Smooth muscle cell (in vitro differentiated cells): Measurements from ENCODE around the gene PALM2AKAP2. TPM values are rescaled to one million over a fixed set of nuclear protein-coding genes. Genes with fewer than 3 reads are reported as not detected.
A peak's percentile ranks its signal among the peaks of the same experiment; 100 is the strongest.

Experiments used
- DNase-seq: peaks from one replicate; lab custom pipeline; 2025; ENCODE audit not compliant: unreplicated experiment; lab: John Stamatoyannopoulos, UW
- H2AFZ ChIP-seq: fragments of 200-600 bp; sonication (generic); 2 replicates; pipeline ENCODE4 v1.6.0; 2016; ENCODE audit warnings: antibody characterized with exemption, low read depth, mild to moderate bottlenecking
- H3F3A ChIP-seq: fragments of 200-600 bp; sonication (generic); 2 replicates; pipeline ENCODE4 v1.6.0; 2017; ENCODE audit warnings: antibody characterized with exemption, low read depth
- H3K27ac ChIP-seq: fragments of 200-600 bp; sonication (generic); 2 replicates; pipeline ENCODE4 v1.5.1; 2016; ENCODE audit warnings: low read depth, mild to moderate bottlenecking
- H3K27me3 ChIP-seq: fragments of 200-600 bp; sonication (generic); 2 replicates; pipeline ENCODE4 v1.6.1; 2016; ENCODE audit warnings: low read depth, mild to moderate bottlenecking
- H3K36me3 ChIP-seq: fragments of 200-600 bp; sonication (generic); 2 replicates; pipeline ENCODE4 v1.5.1; 2016; ENCODE audit warnings: low read depth
- H3K4me1 ChIP-seq: fragments of 200-600 bp; sonication (generic); 2 replicates; pipeline ENCODE4 v1.5.1; 2016; ENCODE audit warnings: low read depth
- H3K4me2 ChIP-seq: fragments of 200-600 bp; sonication (generic); 2 replicates; pipeline ENCODE4 v1.6.0; 2016; ENCODE audit warnings: mild to moderate bottlenecking
- H3K4me3 ChIP-seq: fragments of 200-600 bp; sonication (generic); 2 replicates; pipeline ENCODE4 v1.5.1; 2016; ENCODE audit warnings: mild to moderate bottlenecking
- H3K79me2 ChIP-seq: fragments of 200-600 bp; sonication (generic); 2 replicates; pipeline ENCODE4 v1.6.0; 2016; ENCODE audit warnings: low read depth, mild to moderate bottlenecking
- H3K9ac ChIP-seq: fragments of 200-600 bp; sonication (generic); 2 replicates; pipeline ENCODE4 v1.6.0; 2016; ENCODE audit warnings: low read depth
- H3K9me3 ChIP-seq: fragments of 200-600 bp; sonication (generic); replicated peaks from 2 replicates; pipeline ENCODE4 v1.5.1; 2016; ENCODE audit warnings: low read depth
- H4K20me1 ChIP-seq: fragments of 200-600 bp; sonication (generic); 2 replicates; pipeline ENCODE4 v1.6.0; 2016; ENCODE audit warnings: low read depth
- WGBS: methylation state at CpG from one replicate; pipeline ENCODE4 v1.1.7; 2016; ENCODE audit warnings: low lambda C conversion rate; 5-methylcytosine and 5-hydroxymethylcytosine counted together
- polyA plus RNA-seq: library from polyadenylated mRNA; unstranded; fragments of >200 nt; fragmentation: Nextera tagmentation; extraction: Ambion mirVana; gene quantifications from 2 replicates; pipeline ENCODE4 v1.2.1, GENCODE V29; 2016
- total RNA-seq: library from RNA; depleted of rRNA; stranded (reverse); fragments of >200 nt; gene quantifications from 2 replicates; pipeline ENCODE4 v1.2.3, GENCODE V29; 2014
- TF ChIP-seq, protein P1 (sequence below): fragments of 200-600 bp; sonication (generic); IDR thresholded peaks from 2 replicates; pipeline ENCODE4 v1.5.1; 2017; ENCODE audit warnings: borderline replicate concordance, mild to moderate bottlenecking, antibody characterized with exemption; ENCODE audit not compliant: insufficient read depth, poor library complexity, severe bottlenecking

Gene PALM2AKAP2
- total and polyA plus RNA-seq, 2 experiments from 2014 or later = 5.8 to 9.3 TPM

DNA sequence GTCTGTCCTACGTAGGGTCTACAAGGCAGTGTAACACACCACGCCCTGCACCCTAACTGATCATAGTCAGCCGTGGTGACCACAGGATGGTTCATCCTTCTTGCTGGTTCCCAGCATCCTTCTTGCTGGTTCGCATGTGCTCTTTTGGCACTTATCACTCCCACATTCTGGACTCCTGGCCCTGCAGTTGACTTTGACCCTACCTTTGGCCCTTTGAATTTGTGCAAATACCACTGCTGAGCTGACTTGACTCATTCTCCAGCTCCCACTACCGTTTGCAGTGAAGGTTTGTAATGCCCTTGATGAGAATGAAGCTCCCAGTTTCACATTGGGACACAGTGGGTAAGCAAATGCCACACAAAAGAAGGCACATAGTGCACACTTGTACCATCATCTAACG, 33.8 kb downstream of the PALM2AKAP2 start:
- Histone ChIP-seq H3K27me3 (no peaks in the 10 kb centered on the region), H3K27ac (no peak overlapping the region), H3K4me1 (peaks cover 21% of the 10 kb centered on the region), H3K4me3 (no peak overlapping the region), H3F3A (peaks cover 21% of the 10 kb centered on the region), H2AFZ (no peak overlapping the region), H4K20me1 (no peaks in the 10 kb centered on the region), H3K79me2 (peaks cover 17% of the 10 kb centered on the region), H3K4me2 (no peak overlapping the region), H3K9me3 (no peaks in the 10 kb centered on the region), H3K9ac (no peak overlapping the region), H3K36me3 (no peaks in the 10 kb centered on the region)
- WGBS = 83% methylated on average over 6 of the region's 6 CpGs
- TF ChIP-seq, protein P1, sequence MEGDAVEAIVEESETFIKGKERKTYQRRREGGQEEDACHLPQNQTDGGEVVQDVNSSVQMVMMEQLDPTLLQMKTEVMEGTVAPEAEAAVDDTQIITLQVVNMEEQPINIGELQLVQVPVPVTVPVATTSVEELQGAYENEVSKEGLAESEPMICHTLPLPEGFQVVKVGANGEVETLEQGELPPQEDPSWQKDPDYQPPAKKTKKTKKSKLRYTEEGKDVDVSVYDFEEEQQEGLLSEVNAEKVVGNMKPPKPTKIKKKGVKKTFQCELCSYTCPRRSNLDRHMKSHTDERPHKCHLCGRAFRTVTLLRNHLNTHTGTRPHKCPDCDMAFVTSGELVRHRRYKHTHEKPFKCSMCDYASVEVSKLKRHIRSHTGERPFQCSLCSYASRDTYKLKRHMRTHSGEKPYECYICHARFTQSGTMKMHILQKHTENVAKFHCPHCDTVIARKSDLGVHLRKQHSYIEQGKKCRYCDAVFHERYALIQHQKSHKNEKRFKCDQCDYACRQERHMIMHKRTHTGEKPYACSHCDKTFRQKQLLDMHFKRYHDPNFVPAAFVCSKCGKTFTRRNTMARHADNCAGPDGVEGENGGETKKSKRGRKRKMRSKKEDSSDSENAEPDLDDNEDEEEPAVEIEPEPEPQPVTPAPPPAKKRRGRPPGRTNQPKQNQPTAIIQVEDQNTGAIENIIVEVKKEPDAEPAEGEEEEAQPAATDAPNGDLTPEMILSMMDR = no peak
- DNase-seq = no peak

DNA sequence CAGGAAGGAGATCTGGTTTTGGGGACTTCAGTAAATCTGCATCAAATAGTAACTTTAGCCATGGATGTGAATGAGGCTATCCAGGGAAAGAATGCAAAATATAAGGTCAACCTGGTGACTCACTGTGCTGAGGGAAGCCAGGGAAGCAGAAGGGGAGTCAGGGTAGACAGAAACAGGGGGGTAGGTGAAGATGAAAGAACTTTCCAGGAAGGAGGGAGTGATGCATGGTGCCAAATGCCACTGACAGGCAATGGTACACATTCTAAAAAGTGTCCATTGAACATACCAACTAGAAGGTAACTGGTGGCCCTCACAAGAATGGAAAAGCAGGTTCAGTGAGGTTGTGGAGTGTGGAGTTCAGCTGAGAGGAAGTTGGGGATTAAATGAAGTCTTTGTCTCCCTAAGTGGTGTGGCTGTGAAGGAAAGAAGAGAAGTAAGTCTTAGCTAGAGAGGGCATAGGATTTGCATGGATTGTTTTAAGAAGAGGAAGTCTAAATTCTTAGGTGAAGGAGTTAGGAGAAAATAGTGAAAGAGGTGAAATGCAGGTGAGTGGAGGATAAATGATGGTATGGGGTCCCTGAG, 35.5 kb downstream of the PALM2AKAP2 start:
- Histone ChIP-seq H3K27ac (peak overlapping the region; percentile 99), H3K9me3 (no peaks in the 10 kb centered on the region), H3K27me3 (no peaks in the 10 kb centered on the region), H4K20me1 (no peaks in the 10 kb centered on the region), H3K4me2 (peak overlapping the region; percentile 36), H3K4me3 (no peak overlapping the region), H3K4me1 (peaks cover 21% of the 10 kb centered on the region), H3F3A (peaks cover 21% of the 10 kb centered on the region), H3K79me2 (peaks cover 14% of the 10 kb centered on the region), H3K9ac (peak overlapping the region; percentile 48), H2AFZ (no peak overlapping the region), H3K36me3 (no peaks in the 10 kb centered on the region)
- TF ChIP-seq, protein P1 = no peak
- no peak for DNase-seq

DNA sequence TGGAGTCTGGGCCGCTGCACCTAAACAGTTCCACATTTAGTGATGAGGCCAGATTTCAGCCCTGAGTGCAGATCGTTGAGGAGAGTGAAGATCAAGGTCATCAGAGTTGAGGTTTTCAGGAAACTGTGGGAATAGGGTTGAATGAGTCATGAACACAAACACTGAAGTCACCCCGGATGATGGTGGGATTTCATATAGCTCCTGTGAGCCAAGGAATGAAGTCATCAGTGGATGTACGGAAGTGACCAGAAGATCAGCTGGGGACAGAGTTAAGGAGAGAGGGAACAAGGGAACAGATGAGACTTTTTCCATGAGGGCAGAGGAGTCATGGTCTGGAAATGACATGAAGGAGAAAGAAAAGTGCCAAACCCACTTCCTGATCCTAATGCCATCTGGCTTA, 36.5 kb downstream of the PALM2AKAP2 start:
- TF ChIP-seq, protein P1 = no peak
- Histone ChIP-seq H2AFZ (no peak overlapping the region), H3K9me3 (no peaks in the 10 kb centered on the region), H3F3A (peaks cover 21% of the 10 kb centered on the region), H3K27me3 (no peaks in the 10 kb centered on the region), H4K20me1 (no peaks in the 10 kb centered on the region), H3K27ac (peak overlapping the region; percentile 99), H3K79me2 (peaks cover 25% of the 10 kb centered on the region), H3K4me3 (no peak overlapping the region), H3K4me1 (peaks cover 21% of the 10 kb centered on the region), H3K36me3 (no peaks in the 10 kb centered on the region), H3K9ac (peak overlapping the region; percentile 90), H3K4me2 (peak overlapping the region; percentile 71)
- WGBS = 4% methylated on average over 4 of the region's 4 CpGs
- no peak for DNase-seq
